KOPT-K1 (cell line): ENCODE results near the gene KLHL30.

Experiments
- H3K27ac ChIP-seq: fragments of 200-600 bp; sonication (generic); 2 replicates; pipeline ENCODE4 v1.5.1; 2016; ENCODE audit warnings: antibody characterized with exemption, mild to moderate bottlenecking, low read depth, low read length; ENCODE audit not compliant: poor library complexity, severe bottlenecking
- H3K36me3 ChIP-seq: fragments of 200-600 bp; sonication (generic); 2 replicates; pipeline ENCODE4 v1.5.1; 2017; ENCODE audit warnings: antibody characterized with exemption, mild to moderate bottlenecking, low read length, moderate library complexity; ENCODE audit not compliant: insufficient read depth
- H3K9me3 ChIP-seq: fragments of 200-600 bp; sonication (generic); 2 replicates; pipeline ENCODE4 v1.5.1; 2017; ENCODE audit warnings: antibody characterized with exemption, low read length, mild to moderate bottlenecking; ENCODE audit not compliant: insufficient read depth, poor library complexity, severe bottlenecking

KLHL30 gene

DNA sequence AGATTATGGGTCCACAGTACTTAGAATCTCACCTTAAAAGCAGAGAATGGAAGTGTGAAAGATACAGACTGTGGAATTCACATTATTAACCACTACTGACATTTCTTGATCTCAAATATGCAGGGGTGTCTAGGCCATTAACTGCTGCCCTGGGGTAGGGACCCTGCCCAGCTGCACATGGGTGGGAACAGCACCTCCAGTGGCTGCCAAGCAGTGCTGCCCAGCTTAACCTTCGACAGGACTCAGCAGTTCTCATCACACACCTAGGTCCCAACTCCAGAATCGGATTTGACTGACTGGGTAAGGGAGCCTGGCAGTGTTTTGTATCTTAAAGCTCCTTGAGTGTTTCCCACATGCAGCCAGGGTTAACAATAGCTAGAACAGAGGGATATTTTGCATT is 35.2 kb downstream of the KLHL30 start:
- H3K36me3 ChIP-seq: peaks cover 99% of the 10 kb centered on the region
- no peaks in the 10 kb centered on the region for H3K9me3 ChIP-seq
- no peak overlapping the region for H3K27ac ChIP-seq

- H3K27ac ChIP-seq: no peak overlapping the region
- no peaks in the 10 kb centered on the region for H3K9me3 ChIP-seq
- H3K36me3 ChIP-seq: peaks cover 99% of the 10 kb centered on the region
These were observed 35.8 kb downstream of the KLHL30 start for GRCh38 chr2:238174291-238174690.

- Histone ChIP-seq H3K9me3 (no peaks in the 10 kb centered on the region), H3K36me3 (peaks cover 99% of the 10 kb centered on the region), H3K27ac (no peak overlapping the region)
These were observed 36.2 kb downstream of the KLHL30 start for GRCh38 chr2:238174701-238175100.

GRCh38 chr2:238176613-238177012 is 38.1 kb downstream of the KLHL30 start:
- peaks cover 99% of the 10 kb centered on the region for H3K36me3 ChIP-seq
- H3K27ac ChIP-seq: no peak overlapping the region

DNA sequence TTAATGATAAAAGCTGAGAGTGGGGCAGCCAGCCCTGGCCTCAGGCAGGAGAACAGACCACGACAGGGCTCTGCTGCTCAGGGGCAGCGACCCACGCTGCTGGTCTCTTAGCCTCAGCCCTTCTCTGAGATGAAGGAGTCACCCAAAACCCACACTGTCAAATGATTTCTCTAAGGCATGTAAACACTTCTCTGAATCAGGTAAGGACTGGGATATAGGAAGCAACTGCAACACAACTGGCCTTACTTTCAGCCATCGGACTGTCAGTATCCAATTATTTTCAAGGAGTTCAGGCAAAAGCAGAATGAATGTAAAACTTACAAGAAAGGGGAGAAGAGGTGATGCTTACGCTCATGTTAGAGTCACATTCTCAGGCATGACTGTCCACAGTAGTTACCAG is 42.1 kb downstream of the KLHL30 start:
- Histone ChIP-seq H3K9me3 (no peaks in the 10 kb centered on the region), H3K27ac (no peak overlapping the region), H3K36me3 (peaks cover 99% of the 10 kb centered on the region)

More at GRCh38 chr2:238176613-238177012, 38.1 kb downstream of the KLHL30 start:
- H3K9me3 ChIP-seq: no peaks in the 10 kb centered on the region

DNA sequence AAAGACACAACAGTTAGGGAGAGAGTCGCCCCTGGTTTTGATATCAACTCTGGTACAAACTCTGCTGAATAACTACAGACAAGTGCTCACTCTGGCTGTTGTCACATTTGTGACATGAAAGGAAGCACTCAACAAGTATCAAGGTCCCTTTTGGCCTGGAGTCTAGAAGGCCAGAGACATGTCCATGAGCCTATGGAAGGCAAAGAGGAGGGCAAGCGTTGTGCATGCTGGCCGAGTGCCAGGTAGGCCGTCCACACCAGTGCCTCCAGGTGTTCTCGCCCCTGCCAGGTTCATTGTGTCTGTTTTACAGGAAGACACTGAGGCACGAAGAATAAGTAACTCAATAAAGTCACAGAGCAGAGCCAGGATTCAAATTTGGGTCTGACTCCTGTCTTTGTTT is 43.9 kb downstream of the KLHL30 start:
- Histone ChIP-seq H3K9me3 (no peaks in the 10 kb centered on the region), H3K36me3 (peaks cover 100% of the 10 kb centered on the region), H3K27ac (no peak overlapping the region)

DNA sequence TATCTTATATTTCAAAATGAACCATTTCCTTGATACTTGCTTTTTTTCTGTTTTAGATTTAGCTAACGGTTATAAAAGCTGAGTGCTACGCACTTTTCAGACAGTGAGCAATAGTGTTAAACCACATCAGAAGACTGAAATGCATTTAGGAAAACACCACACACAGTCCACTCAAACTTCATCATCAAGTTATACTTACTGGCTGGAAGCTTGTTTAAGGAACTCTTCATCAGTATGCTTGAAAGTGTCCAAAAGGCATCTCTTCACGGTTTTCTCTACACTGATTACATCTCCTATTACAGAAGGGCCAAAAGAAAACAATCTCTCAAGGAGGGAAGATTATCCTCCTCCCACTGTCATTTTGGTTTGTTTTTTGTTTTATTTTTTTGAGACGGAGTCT is 45.4 kb downstream of the KLHL30 start:
- peaks cover 100% of the 10 kb centered on the region for H3K36me3 ChIP-seq
- no peaks in the 10 kb centered on the region for H3K9me3 ChIP-seq
- no peak overlapping the region for H3K27ac ChIP-seq

DNA sequence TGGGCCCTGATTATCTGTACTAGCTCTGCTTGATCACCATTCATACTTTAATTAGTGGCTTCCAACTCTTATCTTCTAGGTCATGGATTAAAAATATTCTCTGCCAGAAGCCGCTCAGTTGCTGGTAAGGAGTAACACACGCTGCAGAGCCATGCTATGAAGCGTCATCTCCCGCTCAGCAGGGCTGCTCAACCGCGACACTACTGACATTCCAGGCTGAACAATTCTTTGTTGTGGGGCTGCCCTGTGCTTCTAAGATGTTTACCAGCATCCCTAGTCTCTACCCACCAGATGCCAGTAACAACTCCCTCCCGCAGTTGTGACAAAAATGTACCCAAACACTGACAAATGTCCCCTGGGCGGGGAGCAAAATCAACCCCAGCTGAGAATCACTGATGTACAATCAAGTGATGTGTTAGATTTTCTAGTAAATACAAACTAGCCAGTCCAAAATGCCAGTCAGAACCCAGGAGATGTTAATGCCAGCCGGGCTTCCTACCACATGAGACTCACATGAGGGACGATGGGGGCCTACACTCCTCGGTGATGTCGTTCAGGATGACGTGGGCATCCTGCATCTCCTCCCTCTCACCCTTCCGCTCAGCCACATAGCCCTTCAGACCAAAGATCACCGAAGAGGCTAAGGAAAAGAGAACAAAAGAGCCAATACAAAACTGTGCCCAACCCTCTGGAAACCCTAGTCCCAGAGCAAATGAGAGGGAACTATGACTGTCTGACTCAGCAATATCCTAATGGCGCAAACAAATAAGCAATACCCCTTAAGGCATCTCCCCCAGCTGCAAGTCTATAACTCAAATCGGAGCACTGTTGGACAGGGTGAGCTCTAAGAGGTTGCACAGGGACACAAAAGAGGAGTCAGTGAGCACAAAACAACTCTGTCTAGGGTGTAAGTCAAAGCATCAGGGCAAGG is 49.4 kb downstream of the KLHL30 start:
- Histone ChIP-seq H3K36me3 (peaks cover 99% of the 10 kb centered on the region), H3K9me3 (no peaks in the 10 kb centered on the region), H3K27ac (no peak overlapping the region)

- H3K9me3 ChIP-seq: no peaks in the 10 kb centered on the region
- peaks cover 94% of the 10 kb centered on the region for H3K36me3 ChIP-seq
- no peak overlapping the region for H3K27ac ChIP-seq
These were observed 52.0 kb downstream of the KLHL30 start for GRCh38 chr2:238190445-238190844.
